ENCODE results near the gene PTHLH.
A peak's percentile ranks its signal among the peaks of the same experiment; 100 is the strongest.

Gene PTHLH

DNA sequence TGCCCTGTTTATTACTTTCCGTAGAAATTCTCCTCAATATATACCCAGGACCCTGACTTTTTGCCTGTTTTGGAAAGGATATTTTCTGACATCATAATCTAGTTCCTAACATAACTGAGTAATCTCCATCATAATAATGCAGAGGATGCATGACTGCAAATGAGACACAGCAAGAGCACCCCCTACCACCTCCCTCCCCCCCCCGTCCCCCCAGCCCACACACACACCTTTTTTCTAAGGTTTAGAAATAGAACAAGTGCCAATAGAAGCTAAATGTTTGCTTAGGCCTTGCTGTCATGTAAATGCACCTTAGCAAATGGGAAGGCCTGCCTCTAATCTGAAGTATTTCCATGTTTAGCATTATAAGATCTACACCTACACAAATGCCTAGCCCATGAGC lies at the start of gene PTHLH:
Gene PTHLH (minus strand): TSS at position 13 of the 400 bp plus-strand sequence. CDS start 3,239 bp downstream, outside the sequence.
- DNase-seq = no peak

DNA sequence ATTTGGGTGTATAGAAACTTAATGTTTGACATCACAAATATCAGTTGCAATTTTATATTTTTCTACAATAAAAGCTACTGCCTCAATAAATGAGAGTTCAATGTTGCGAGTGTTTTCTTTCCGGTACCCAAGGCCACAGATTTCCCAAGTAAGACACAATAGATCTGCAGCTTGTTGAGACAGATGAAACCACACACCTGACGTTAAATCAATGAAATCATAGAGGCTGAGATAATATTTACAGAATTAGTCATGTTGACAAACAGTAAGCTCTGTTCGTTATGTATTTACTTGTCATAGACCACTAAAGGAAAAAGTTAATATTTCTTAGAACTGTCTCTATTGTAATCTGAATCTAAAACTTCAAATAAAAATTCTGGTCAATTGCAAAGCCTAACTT lies 49.2 kb upstream of the PTHLH start:
- DNase-seq = no peak

DNA sequence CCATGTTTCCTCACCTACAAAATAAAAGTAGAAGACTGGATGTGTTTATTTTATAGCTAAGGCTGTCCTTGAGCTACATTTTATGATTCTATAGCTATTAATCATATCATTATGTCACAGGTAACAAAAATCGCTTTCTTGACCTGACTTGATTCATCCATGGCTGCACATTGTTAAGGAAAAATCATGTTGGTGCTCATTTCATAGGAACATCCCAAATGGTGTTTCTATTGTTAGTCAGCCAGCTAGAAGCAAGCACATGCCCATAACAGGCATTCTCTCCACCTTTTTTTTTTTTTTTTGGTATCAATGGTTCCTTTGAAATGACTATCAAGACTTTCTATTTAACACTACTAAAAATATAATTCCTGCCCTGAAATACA lies 45.3 kb upstream of the PTHLH start:
- DNase-seq = no peak

DNA sequence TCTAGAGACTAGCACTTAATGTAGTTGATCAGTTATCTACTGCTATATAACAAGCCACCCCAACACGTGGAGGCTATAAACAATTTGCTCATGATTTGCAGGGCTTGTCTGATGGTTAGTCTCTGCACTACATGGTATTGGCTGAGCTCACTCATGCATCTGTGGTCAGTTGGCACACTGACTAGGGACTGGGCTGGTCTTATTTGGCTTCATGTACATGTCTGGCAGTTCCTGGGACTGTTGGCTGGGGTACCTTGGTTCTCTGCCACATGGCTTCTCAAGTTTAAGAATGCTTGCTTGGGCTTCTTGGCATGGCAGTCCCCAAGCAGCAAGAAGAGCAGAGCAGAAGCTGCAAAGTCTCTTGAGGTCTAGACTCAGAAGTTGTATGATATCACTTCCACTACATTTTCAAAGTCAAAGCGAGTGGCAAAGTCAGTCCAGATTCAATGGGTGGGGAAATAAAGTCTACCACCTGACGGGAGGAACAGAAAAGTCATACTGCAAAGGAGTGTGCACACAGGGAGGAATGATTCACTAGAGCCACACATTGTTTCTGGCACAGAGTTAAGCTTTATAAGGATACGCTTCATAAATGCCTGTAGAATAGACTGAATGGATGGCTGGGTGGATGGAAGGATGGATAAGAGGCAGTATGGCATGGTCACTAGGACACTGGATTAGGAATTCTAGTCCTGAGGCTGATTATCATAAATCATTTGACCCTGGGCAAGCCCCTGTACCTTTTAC lies 44.8 kb upstream of the PTHLH start:
- no peak for DNase-seq

DNA sequence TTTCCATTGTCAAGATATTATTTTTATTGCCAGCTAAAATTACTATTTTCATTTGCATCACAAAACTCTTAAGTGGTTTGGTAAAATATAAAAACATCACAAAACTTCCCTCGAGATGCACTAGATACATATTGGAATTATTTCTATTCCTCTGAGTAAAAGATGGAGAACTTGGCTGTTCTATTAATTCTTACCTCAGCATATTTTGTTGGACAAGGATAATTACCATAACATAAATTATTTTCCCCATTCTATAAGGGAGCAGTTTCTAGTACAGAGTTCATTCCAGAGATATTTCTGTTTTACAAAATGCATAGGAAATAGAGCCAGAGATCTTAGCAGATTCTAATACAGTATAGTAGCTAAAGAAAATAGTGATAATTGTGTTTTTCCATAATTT lies 42.6 kb upstream of the PTHLH start:
- DNase-seq = no peak

DNA sequence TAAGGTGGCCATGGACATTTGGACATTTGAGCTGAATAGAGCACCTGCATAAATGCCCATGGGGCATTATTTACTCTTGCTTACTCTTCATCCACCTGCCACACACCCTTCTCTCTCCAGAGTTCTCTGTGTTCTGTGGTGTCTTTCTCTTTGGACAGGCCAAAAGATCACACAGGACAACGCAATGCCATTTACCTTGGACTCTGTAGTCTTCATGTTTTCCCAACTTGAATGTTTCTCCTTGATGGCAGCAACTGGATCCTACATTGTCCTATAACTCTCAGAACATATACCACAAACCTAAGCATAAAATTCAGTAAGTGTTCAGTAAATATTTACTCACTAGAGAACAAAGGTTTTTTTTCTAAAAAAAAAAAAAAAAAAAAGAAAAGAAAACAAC lies 41.7 kb upstream of the PTHLH start:
- DNase-seq = no peak

DNA sequence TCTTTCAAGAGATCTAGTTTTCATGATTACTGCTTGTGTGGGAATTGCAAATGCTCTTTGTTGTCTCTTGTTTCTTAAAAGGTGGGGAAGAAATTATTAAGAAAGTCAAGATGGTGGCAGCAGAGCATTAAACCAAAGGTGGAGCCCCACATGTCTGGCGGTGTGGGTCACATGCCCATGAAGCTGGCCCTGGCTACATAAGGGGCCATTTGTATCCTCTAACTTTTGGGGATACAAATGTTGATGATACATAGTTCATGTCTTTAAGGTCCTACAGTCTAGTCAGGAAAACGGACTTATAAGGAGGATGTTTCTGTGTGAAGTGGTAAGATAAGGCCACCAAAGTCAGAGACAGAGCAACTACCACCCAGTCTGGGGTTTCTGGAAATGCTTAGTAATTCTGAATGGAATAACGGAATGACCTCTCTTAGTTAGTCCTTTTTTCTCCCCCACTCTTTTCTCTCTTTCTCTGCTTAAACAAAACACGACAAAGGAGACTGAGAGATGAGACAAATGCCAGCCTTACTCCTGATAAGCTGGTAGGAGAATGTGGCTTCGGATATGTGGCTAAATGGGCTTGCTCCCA lies 39.9 kb upstream of the PTHLH start:
- no peak for DNase-seq

DNA sequence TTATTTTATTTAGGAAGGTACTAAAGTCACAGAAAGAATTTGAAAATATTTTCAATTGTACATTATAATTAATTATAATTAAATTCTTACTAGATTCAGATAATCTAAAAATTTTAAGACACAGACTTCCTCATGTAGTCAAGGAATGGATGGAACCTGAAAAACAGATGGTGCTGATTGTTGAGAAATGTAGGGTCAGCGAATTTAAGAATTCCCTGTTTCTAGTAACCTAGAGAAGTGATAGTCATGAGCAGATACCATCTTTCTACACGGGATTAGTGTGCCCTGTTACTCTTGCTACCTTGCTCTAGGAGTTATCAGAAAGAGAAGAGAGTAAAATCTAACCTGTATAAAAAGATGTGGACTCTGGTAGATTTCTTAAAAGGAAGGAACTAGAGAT lies 37.5 kb upstream of the PTHLH start:
- no peak for DNase-seq

DNA sequence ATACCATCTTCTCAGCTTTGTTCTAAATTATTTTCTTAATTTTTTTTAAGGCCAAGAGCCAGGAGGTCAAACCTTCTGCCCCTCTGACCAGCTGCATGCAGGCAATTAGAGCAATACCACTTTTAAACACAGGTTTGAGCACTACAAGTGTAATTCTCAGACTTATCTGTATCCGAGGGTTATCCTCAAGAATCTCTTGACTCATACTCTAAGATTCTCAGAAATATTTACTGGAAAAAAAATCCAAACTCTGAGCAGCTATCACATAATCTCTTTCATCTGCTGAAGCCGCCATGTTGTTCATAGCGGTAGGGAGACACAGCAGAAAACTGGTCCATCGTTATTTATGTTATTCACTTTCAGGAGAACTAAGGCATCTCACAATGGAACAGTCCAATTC lies 27.4 kb upstream of the PTHLH start:
- DNase-seq = no peak

DNA sequence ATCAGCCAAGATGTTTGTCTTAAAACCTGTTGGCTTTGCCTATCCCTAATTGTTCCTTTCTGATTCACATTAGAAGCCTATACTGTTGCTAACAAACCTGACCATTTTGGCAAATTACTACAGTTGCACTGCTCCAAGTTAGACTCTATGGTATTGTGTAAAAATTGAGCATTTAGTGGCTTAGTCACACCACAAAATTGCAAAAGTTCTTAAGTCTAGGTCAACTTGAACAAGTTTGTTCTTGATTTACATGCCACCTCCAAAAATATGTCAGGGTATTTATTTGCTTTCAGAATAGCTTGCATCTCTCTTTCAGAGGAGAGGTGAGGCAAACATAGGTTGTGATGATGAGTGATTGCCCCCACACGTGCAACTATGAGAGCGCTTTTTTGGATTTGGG lies 27.0 kb upstream of the PTHLH start:
- no peak for DNase-seq

DNA sequence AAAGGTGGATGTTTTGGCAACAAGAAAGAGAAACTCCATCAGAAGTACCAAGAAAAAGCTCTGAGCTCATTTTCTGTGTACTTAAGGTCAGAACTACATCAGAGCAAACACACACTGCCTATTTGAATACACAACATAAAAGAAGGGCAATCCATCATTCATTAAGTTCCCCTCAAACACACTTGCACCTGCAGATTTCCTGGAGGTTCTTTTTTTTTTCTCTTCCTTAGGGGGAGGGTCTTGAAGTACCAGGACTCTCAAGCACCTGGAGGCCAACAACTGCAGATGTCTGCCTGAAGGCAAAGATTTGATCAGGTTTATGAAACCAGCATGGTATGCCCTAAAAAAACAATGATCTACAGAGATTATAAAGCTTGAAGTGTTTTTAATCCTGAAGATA lies 26.1 kb upstream of the PTHLH start:
- peak; percentile 45 for DNase-seq

DNA sequence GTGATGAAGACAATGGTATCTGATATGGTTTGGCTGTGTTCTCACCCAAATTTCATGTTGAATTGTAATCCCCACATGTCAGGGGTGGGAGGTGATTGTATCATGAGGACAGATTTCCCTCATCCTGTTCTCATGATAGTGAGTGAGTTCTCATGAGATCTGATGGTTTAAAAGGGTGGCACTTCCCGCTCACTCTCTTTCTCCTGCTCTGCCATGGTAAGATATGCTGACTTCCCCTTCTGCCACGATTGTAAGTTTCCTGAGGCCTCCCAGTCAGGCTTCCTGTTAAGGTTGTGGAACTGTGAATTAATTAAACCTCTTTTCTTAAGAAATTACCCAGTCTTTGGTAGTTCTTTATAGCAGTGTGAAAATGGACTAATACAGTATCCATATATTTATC lies 25.6 kb upstream of the PTHLH start:
- DNase-seq = no peak

DNA sequence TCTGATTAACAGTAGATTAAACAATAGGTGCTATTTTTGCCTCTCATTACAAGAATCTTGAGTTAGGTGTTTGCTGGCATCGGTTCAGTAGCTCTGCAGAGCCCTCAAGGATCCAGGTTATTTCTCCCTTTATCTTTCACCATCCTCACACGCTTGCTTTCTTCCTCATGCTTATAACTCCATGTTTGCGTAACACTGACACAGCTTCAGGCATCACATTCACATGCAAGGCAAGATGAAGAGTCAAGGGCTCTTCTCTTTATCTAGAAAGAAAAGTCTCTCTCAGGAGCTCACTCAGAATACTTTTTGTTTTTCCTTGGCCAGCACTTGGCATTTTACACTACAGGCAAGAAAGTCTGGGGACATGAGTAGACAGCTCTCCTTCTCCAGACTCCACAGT lies 24.2 kb upstream of the PTHLH start:
- no peak for DNase-seq

DNA sequence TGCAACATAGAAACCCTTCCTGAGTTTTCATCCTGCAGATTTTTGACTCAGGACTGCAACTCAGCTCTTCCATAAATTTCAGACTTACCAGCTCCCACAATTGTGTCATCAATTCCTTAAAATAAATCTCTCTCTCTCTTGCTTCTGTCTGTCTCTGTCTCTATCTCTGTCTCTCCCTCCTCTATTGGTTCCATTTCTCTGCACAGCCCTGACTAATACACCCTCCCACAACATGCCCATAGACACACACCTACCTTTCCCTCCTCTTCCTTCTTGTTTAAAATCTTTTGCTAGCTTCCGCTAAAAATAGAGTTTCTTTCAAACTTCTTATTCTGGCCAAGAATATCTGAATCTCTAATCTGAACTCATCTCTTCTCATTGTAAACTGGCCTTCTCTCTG lies 22.9 kb upstream of the PTHLH start:
- DNase-seq = no peak

DNA sequence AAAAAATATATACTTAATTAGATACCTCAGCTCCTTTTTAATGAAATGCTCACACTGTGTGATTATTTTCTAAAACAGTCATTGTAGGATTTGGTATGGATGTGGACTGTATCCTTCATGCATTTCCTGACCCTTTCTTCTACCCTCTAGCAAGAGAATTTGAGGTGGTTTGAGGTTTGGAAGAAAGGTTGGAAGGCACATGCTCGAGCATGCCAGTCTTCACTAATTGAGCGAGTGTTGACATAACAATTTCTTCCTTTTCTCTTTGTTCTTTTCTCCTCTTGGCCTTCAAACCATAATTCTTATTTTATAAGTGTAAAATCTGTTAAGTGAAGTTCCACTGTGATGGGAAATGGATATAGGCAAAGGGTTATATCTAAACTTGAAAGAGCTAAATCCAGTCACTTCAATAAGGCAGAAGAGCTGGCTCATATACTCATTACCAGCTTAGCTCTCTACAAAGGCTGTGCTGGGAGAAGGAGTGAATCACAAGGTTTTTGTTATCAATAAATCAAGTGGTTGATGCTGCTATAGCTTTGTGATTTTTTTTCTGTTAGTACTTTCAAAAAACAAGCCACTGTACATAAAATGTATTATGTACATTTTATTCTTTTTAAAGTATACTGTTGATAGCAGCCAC lies 16.2 kb upstream of the PTHLH start:
- DNase-seq = no peak

DNA sequence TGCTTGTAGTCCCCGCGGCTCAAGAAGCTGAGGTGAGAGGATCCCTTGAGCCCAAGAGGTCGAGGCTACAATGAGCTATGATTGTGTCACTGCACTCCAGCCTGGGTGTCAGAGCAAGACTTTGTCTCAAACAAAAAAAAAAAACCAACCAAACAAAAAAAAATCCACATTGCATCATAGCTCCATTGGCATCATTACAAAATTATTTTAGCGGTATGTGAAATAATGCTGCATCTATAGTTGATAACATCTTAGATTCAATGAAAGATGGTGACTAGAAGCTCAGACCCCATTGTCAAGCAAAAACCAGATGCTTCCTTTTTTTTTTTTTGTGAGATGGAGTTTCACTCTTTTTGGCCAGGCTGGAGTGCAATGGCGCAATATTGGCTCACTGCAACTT lies 14.8 kb upstream of the PTHLH start:
- DNase-seq = no peak

DNA sequence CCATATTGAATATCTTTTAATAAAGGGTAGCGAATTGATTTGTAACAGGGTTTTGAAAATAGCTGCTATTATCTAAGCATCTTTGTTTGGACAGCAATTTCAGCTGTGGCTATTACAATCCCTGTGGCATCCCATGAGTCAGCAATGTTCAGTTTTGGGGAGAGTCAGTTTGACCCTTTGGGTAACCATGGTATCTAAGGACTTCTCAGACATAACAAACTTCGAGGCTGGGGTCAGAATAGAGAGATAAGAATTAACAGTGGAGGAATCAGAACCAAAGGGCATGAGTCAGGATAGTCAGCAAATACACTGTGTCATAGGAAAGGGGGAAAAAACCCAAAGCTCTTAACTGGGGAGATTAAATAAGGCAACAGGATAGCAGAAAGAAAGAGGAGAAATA lies 11.7 kb upstream of the PTHLH start:
- no peak for DNase-seq

DNA sequence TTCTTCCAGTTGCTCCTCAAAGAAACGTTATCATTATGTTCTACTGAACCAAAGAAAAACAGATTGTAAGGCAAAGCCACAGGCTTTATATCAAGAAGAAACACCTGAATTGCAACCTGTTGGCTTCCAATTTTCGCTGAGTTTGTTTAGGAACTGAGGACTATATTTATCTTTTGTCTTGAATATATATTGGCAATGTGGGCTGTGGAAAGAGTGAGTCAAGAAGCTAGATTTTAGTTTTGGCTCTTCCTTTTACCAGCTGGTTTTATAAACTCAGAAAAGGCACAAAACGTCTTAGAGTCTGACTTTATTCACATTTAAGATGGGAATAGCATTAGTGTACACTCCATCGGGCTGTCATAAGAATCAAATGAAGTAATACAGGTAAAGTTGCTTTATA lies 10.4 kb upstream of the PTHLH start:
- DNase-seq = no peak

DNA sequence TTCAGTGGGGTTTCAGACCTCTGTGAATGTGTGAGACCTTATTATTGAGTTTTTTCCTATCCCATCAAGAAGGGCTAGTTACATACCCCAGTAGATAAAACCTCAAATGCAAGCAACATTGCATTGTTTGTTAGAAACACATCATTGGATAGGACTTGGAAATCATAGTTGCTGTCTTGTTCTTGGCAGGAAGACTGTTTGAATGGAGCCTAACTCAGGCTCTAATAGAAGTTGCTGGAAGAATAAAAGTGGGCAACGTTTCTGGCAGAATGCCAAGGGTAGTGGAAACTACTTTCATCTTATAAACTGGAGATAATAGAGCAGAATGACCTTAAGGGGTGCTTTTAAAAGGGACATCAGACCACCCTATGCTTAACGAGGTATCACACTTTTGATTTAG lies 9.9 kb upstream of the PTHLH start:
- no peak for DNase-seq

DNA sequence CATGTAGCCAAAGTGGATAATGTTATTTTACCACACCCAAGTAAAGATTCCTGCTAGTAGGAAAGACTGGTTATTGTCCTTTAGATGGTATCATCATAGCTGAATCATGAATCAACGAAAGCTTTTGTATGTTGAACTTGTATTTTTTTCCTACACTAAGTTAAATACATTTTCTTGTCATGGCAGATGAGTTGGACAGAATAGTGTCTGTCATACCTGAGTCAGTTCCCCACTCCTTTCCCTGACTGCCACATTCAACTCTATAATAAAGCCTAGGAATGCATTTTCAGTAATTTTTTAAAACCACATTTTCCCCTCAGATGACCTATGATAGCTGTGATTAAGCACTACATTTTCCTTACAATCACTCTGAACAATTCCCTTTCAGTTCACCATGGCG lies 9.3 kb upstream of the PTHLH start:
- DNase-seq = no peak

DNA sequence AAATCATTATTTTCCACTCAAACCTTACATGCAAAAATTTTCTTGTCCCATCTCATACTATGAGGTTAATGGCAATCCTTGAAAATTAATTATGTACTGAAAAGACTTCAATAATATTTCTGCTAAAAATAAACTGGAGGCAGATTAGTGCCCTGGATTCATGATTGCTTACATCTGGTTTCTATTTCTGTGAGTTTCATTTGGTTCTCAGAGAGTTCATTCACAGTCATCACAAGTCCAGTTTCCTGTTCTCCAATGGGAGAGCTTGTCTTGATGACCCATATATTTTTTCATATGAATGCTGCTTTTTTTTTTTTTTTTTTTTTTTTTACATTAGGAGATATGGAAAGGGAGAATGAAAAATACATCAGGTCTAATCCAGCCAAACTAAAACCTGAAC lies 6.6 kb upstream of the PTHLH start:
- no peak for DNase-seq

DNA sequence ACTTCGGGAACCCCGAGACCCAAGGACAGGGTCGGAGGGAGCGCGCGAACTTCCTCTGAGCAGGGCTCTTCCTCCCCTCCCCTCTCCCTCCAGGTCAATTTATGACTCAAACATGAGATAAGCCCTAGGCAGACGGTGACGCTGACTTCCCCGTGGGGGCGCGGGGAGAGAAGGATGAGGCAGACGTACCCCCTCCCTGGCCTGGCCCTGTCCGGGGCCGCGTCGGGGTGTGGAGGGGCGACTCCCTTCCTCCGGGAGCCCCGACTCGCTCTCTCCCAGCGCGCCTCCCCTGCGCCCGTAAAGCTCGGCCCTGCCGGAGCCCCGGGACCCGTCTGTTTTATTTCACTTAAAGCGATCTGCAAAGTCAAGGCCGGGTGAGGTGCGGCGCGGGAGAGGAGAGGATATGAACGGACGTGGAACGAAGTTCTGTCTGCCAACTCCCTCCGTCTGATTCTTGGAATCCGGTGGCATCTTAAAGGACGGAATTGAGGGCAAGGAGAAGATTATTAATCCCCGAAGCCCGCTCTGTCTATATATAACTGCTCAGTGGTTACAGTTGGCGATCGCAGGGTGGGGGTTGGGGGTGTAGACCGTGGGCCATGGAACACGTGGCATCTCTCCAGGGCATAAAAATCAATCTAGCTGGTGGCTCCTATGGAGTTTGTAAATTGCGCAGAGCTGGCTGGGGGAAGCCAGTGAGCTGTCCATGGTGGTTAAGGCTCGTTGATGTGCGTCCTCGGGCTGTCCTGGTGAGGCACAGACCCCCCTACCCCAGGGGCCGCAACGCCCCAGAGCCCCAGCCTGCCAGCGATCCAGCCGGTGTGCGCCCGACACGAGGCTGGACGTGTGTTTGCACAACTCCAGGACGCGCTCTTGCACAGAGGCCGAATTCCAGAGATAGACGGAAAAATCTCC lies 2.9 kb upstream of the PTHLH start:
- no peak for DNase-seq

DNA sequence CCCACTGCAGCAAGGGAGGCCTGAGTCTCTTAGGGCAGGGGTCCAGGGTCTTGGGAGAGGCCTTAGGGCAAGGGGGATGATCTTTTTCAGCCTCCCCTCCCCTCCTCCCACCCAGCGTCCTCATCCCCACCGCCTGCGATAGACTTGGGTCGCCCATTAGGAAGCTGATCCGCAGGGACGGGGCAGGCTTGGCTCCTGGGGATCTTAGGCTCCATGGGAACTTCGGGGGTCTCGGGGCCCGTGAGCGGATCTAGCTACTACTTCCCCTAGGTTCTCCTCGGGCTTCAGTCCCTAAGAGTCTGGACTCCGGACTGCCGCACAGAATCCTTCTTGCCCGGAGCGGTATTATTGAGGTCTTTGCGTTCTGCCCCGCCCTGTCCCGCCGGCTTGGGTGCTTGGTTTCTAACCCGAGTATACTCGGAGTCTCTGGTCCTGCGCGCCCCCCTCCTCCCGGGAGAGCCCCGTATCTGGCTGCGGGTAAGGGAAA lies 2.2 kb upstream of the PTHLH start:
- DNase-seq = no peak

Data from NCI-H1417 treated with DMSO at 0.1 percent for 48 hours (cell line).